Smooth muscle cell of the coronary artery (primary cell): Measurements from ENCODE around the gene TYSND1. TPM values are rescaled to one million over a fixed set of nuclear protein-coding genes. Genes with fewer than 3 reads are reported as not detected.

Experiments
- total RNA-seq: library from RNA; depleted of rRNA; stranded (reverse); fragments of >200 nt; gene quantifications from 2 replicates; pipeline ENCODE4 v1.2.3, GENCODE V29; 2014; ENCODE audit warnings: low replicate concordance

Gene TYSND1
- total RNA-seq = 4.4 and 7.6 TPM in 2 replicates

DNA sequence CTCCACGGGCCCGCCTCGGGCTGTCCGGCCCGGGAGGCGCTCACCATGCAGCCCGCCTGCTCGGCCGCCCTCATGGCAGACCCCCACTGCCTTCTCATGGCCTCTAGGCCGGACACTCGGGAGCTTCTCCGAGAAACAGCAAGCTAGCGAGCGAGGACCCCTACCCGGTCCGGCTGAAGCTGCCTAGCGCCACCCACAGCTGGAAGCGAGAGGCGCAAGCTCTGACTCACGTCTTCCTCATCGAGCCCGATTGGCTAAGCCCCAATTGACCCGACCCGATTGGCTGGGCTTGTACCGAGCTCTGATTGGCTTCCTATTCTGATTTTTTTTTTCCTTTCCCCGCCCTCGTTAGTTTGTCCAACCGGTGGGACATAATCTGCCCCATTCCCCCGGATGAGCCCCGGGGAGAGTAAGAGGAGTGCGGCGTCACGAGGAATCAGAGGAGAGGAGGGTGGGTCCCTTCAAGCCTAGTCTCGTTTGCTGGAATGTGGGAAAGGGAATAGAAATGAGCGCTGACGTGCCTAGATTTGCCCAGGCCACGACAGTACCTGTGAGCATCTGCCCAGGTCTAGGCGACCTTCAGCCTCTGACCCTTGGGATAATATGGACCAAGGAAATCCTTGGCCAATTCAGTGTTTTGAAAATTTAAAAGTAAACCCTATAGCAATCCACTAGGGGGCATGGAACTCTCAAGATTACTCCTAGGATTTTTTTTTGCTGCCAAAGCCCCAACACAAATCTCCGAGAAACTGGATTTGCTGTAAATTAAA is at the start of gene TYSND1:
Gene TYSND1, minus strand, starts transcription at position 212 of the 770 bp plus-strand sequence. Its CDS starts 114 bp downstream, at position 98.

DNA sequence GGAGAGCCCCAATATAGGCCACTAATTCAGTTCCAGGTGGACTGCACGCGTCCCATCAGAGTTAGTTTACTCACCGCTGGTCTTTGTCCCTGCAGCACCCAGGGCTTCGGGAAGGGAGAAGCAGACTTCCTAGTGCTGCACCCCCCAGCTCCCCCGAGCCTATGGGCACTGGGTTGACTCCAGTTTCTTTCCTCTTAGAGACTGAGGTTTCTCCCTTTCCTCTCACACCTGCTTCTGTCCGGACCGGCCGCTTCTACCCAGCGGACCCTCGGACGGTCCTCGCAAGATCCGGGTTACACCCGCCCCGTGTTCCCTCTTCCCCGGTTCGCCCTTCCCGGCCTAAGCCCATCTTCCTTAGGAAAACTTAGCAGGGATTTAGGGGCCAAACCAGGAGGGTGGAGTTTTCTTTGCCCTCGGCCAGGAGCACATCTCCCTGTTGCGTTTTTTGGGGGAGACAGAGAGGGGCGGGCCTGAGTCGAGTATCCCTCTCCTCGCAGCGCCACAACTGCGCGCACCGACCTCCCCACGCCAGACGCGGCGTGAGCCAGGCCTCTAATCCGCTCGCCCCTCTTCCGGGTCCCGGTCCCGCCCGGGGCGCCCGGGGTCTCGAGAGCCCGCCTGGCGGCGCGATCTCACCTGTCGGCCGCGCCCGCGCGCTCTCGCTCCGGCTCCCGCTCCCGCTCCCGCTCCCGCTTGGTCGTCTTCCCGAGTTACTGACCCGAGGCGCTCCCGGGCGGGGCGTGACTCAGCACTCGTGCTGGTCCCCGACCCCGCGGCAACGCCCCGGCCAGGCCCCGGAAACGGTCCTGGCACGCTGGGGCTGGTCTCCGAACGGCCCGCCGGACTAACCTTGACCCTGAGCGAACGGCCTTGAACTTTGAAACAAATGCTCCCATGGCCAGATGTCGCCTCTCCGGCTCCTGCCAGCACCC is 14.1 kb downstream of the TYSND1 start, which contains the start of gene AIFM2:
Gene AIFM2, minus strand, starts transcription at position 728 of the 932 bp plus-strand sequence. CDS start 8,741 bp downstream, outside the sequence.

Other genes starting within 250 kb of the TYSND1 start
- gene MACROH2A2, start 93.9 kb downstream of the TYSND1 start, total RNA-seq = 4.2 and 11.3 TPM in 2 replicates
- gene AIFM2, start 13.9 kb downstream of the TYSND1 start, total RNA-seq = 4.8 and 10.4 TPM in 2 replicates
- 186 and 239 TPM in 2 replicates for gene SAR1A, start 23.8 kb upstream of the TYSND1 start, total RNA-seq
- 172 and 229 TPM in 2 replicates for gene PPA1, start 86.7 kb upstream of the TYSND1 start, total RNA-seq
- not detected in 2 replicates for gene NPFFR1, start 137.3 kb upstream of the TYSND1 start, total RNA-seq
- gene LRRC20, start 235.9 kb upstream of the TYSND1 start, total RNA-seq = 4.7 and 7.4 TPM in 2 replicates